Hepatocyte (in vitro differentiated cells): ENCODE measurements around the gene GATAD2A. TPM values are rescaled to one million over a fixed set of nuclear protein-coding genes. Genes with fewer than 3 reads are reported as not detected.

ENCODE experiments used
- DNase-seq: peaks from one replicate; pipeline ENCODE4 v3.0.0-alpha.2; 2016; ENCODE audit warnings: low spot score
- H2AFZ ChIP-seq: fragments of 200-600 bp; sonication (generic); 2 replicates; pipeline ENCODE4 v1.6.0; 2016; ENCODE audit warnings: antibody characterized with exemption, mild to moderate bottlenecking
- H3K27ac ChIP-seq: fragments of 200-600 bp; sonication (generic); 2 replicates; pipeline ENCODE4 v1.5.1; 2016; ENCODE audit warnings: mild to moderate bottlenecking
- H3K27me3 ChIP-seq: fragments of 200-600 bp; sonication (generic); 2 replicates; pipeline ENCODE4 v1.6.1; 2016
- H3K36me3 ChIP-seq: fragments of 200-600 bp; sonication (generic); replicated peaks from 2 replicates; pipeline ENCODE4 v1.5.1; 2016; ENCODE audit warnings: low read depth; ENCODE audit not compliant: insufficient read depth
- H3K4me1 ChIP-seq: fragments of 200-600 bp; sonication (generic); 2 replicates; pipeline ENCODE4 v1.5.1; 2016; ENCODE audit warnings: mild to moderate bottlenecking, moderate library complexity; ENCODE audit not compliant: insufficient read depth
- H3K4me2 ChIP-seq: fragments of 200-600 bp; sonication (generic); 2 replicates; pipeline ENCODE4 v1.6.0; 2016
- H3K4me3 ChIP-seq: fragments of 200-600 bp; sonication (generic); 2 replicates; pipeline ENCODE4 v1.5.1; 2016; ENCODE audit warnings: mild to moderate bottlenecking
- H3K79me2 ChIP-seq: fragments of 200-600 bp; sonication (generic); 2 replicates; pipeline ENCODE4 v1.6.0; 2017; ENCODE audit warnings: mild to moderate bottlenecking
- H3K9me2 ChIP-seq: fragments of 200-600 bp; sonication (generic); replicated peaks from 2 replicates; pipeline ENCODE4 v1.6.0; 2017; ENCODE audit warnings: mild to moderate bottlenecking; ENCODE audit not compliant: insufficient read depth
- H3K9me3 ChIP-seq: fragments of 200-600 bp; sonication (generic); 2 replicates; pipeline ENCODE4 v1.5.1; 2016; ENCODE audit warnings: low read depth, mild to moderate bottlenecking
- H4K20me1 ChIP-seq: fragments of 200-600 bp; sonication (generic); 2 replicates; pipeline ENCODE4 v1.6.0; 2016; ENCODE audit warnings: mild to moderate bottlenecking; ENCODE audit not compliant: insufficient read depth, poor library complexity, severe bottlenecking
- CTCF ChIP-seq: fragments of 200-600 bp; sonication (generic); IDR thresholded peaks from 2 replicates; pipeline ENCODE4 v1.5.1; 2016; ENCODE audit warnings: antibody characterized with exemption, mild to moderate bottlenecking; ENCODE audit not compliant: poor library complexity
- EZH2 ChIP-seq: fragments of 200-600 bp; sonication (generic); IDR thresholded peaks from 2 replicates; pipeline ENCODE4 v1.6.1; 2016; ENCODE audit warnings: antibody characterized with exemption, mild to moderate bottlenecking, borderline replicate concordance
- EZH2phosphoT487 ChIP-seq: fragments of 200-600 bp; sonication (generic); IDR thresholded peaks from one replicate; pipeline ENCODE4 v1.6.1; 2018; ENCODE audit warnings: antibody characterized with exemption, mild to moderate bottlenecking, low read depth, moderate library complexity; ENCODE audit not compliant: unreplicated experiment, severe bottlenecking
- WGBS: methylation state at CpG from one replicate; pipeline ENCODE4 v1.1.6; 2016; ENCODE audit warnings: low lambda C conversion rate; ENCODE audit errors: missing lambda C conversion rate; 5-methylcytosine and 5-hydroxymethylcytosine counted together
- polyA plus RNA-seq: library from polyadenylated mRNA; unstranded; fragments of >200 nt; fragmentation: Nextera tagmentation; extraction: Ambion mirVana; gene quantifications from 2 replicates; pipeline ENCODE4 v1.2.1, GENCODE V29; 2016
- total RNA-seq: library from RNA; depleted of rRNA; stranded (reverse); fragments of >200 nt; gene quantifications from 2 replicates; pipeline ENCODE4 v1.2.3, GENCODE V29; 2014

The GATAD2A gene
- total and polyA plus RNA-seq, 2 experiments from 2014 or later = 35.3 to 35.7 TPM

- Histone ChIP-seq H3K79me2 (no peaks in the 10 kb centered on the region), H3K36me3 (no peaks in the 10 kb centered on the region), H3K9me3 (no peaks in the 10 kb centered on the region), H3K4me1 (no peaks in the 10 kb centered on the region), H2AFZ (no peak overlapping the region), H3K4me2 (no peak overlapping the region), H3K27me3 (no peaks in the 10 kb centered on the region), H3K9me2 (no peaks in the 10 kb centered on the region), H3K27ac (no peak overlapping the region), H4K20me1 (no peaks in the 10 kb centered on the region), H3K4me3 (no peak overlapping the region)
- 98% methylated on average over 8 of the region's 8 CpGs for WGBS
- DNase-seq = no peak
- no peak for TF ChIP-seq CTCF
- TF ChIP-seq EZH2phosphoT487 = no peak
- no peak for TF ChIP-seq EZH2
Measured at GRCh38 chr19:19507354-19507753, 101.9 kb downstream of the GATAD2A start.

GRCh38 chr19:19508217-19508616 lies 102.7 kb downstream of the GATAD2A start:
- no peaks in the 10 kb centered on the region for H3K27me3 ChIP-seq
- no peaks in the 10 kb centered on the region for H3K4me1 ChIP-seq
- 94% methylated on average over 11 of the region's 11 CpGs for WGBS
- no peak overlapping the region for H3K4me2 ChIP-seq
- no peaks in the 10 kb centered on the region for H3K36me3 ChIP-seq
- no peaks in the 10 kb centered on the region for H3K79me2 ChIP-seq
- no peaks in the 10 kb centered on the region for H3K9me3 ChIP-seq
- H4K20me1 ChIP-seq = no peaks in the 10 kb centered on the region
- no peaks in the 10 kb centered on the region for H3K9me2 ChIP-seq
- TF ChIP-seq EZH2phosphoT487 (no peak), EZH2 (no peak), CTCF (no peak)
- DNase-seq = no peak
- H2AFZ ChIP-seq = no peak overlapping the region
- H3K27ac ChIP-seq = no peak overlapping the region
- no peak overlapping the region for H3K4me3 ChIP-seq

GRCh38 chr19:19510432-19510831 lies 105.0 kb downstream of the GATAD2A start:
- no peak for DNase-seq
- Histone ChIP-seq H3K36me3 (no peaks in the 10 kb centered on the region), H3K4me1 (peaks cover 3% of the 10 kb centered on the region), H3K9me2 (no peaks in the 10 kb centered on the region), H3K9me3 (no peaks in the 10 kb centered on the region), H2AFZ (no peak overlapping the region), H3K27me3 (no peaks in the 10 kb centered on the region), H4K20me1 (no peaks in the 10 kb centered on the region), H3K4me3 (no peak overlapping the region), H3K79me2 (no peaks in the 10 kb centered on the region), H3K4me2 (no peak overlapping the region), H3K27ac (no peak overlapping the region)
- TF ChIP-seq EZH2 (no peak), EZH2phosphoT487 (no peak), CTCF (no peak)
- WGBS = 54% methylated on average over 6 of the region's 6 CpGs

- H3K27me3 ChIP-seq = no peaks in the 10 kb centered on the region
- no peak overlapping the region for H3K4me2 ChIP-seq
- H4K20me1 ChIP-seq = no peaks in the 10 kb centered on the region
- no peak overlapping the region for H3K27ac ChIP-seq
- peaks cover 26% of the 10 kb centered on the region for H3K79me2 ChIP-seq
- WGBS = 98% methylated on average over 17 of the region's 17 CpGs
- peaks cover 15% of the 10 kb centered on the region for H3K4me1 ChIP-seq
- H3K9me3 ChIP-seq = no peaks in the 10 kb centered on the region
- no peak for TF ChIP-seq EZH2phosphoT487
- no peak for TF ChIP-seq EZH2
- no peak for TF ChIP-seq CTCF
- no peak overlapping the region for H2AFZ ChIP-seq
- H3K4me3 ChIP-seq = no peak overlapping the region
- DNase-seq = no peak
- no peaks in the 10 kb centered on the region for H3K36me3 ChIP-seq
- no peaks in the 10 kb centered on the region for H3K9me2 ChIP-seq
Measured at GRCh38 chr19:19513682-19514081, 108.2 kb downstream of the GATAD2A start.
